Mucosa of descending colon (tissue), 3 donors: ENCODE results near the gene PTGS2. TPM values are rescaled to one million over a fixed set of nuclear protein-coding genes. Genes with fewer than 3 reads are reported as not detected.

ENCODE experiments used
- ATAC-seq: fragments of 200-7000 bp; cut with Tn5 transposase; one replicate; pipeline ENCODE4 v1.9.1; 2020; ENCODE audit warnings: mild to moderate bottlenecking, moderate library complexity
- DNase-seq, 3 donors: peaks; one replicate each; pipeline ENCODE4 v3.0.0-alpha.2; 2020
- H3K36me3 ChIP-seq: fragments of 200-600 bp; one replicate; pipeline ENCODE4 v1.8.0; 2021; ENCODE audit warnings: low read depth, mild to moderate bottlenecking
- H3K4me1 ChIP-seq: fragments of 200-600 bp; one replicate; pipeline ENCODE4 v1.8.0; 2021; ENCODE audit warnings: low read depth, mild to moderate bottlenecking
- H3K4me3 ChIP-seq: fragments of 200-600 bp; one replicate; pipeline ENCODE4 v1.8.0; 2021; ENCODE audit warnings: mild to moderate bottlenecking
- H3K9me3 ChIP-seq: fragments of 200-600 bp; one replicate; pipeline ENCODE4 v1.8.0; 2021; ENCODE audit warnings: mild to moderate bottlenecking
- CTCF ChIP-seq: fragments of 200-600 bp; IDR thresholded peaks from one replicate; pipeline ENCODE4 v1.8.0; 2022; ENCODE audit warnings: antibody characterized with exemption, mild to moderate bottlenecking
- intact Hi-C, 2 donors: fragments of 100-400 bp; cut with DNase I in 1 of 2; cut with micrococcal nuclease in 1 of 2; formaldehyde crosslinking; loops; one replicate each; pipeline versions ENCODE4 v1.11.0 to v1.11.1; 2022; cut with DNase I, micrococcal nuclease
- long read RNA-seq, 2 donors: library from polyadenylated mRNA; unstranded; transcript quantifications; one replicate each; pipeline ENCODE4 v2.0.0, GENCODE V29; 2019 to 2021
- total RNA-seq, 3 donors: library from RNA; stranded (reverse); fragmentation: NEBNext Ultra II Directional in 2 of 3; extraction: Animal tissue kit (Norgen Biotek cat#: 25700) in 2 of 3; gene quantifications; one replicate each; pipeline versions ENCODE4 v1.2.1 to v1.2.4, GENCODE V29; 2021 to 2023
- donor health status: DM: no; HTN: no; CAD: no; lungs with moderate emphysema.
- donor health status: DM: no; HTN: no; CAD: no.
- donor health status: DM: no; HTN: yes; CAD: no.

PTGS2 gene
- 10 to 100 TPM in 1 of 3 donors, 1 to 10 TPM in 1, under 1 TPM in 1; 0.75 to 36.6 (median 8.4) TPM for total RNA-seq
- long read RNA-seq, donor 1, full-length matches to known transcripts, result 20 of 22 reads
- long read RNA-seq, donor 1, partial matches to known transcripts, result 2 of 22 reads
- long read RNA-seq, donor 1, other reads (novel, unspliced or antisense), result 0 of 22 reads
- long read RNA-seq, donor 2, result 0 reads

DNA sequence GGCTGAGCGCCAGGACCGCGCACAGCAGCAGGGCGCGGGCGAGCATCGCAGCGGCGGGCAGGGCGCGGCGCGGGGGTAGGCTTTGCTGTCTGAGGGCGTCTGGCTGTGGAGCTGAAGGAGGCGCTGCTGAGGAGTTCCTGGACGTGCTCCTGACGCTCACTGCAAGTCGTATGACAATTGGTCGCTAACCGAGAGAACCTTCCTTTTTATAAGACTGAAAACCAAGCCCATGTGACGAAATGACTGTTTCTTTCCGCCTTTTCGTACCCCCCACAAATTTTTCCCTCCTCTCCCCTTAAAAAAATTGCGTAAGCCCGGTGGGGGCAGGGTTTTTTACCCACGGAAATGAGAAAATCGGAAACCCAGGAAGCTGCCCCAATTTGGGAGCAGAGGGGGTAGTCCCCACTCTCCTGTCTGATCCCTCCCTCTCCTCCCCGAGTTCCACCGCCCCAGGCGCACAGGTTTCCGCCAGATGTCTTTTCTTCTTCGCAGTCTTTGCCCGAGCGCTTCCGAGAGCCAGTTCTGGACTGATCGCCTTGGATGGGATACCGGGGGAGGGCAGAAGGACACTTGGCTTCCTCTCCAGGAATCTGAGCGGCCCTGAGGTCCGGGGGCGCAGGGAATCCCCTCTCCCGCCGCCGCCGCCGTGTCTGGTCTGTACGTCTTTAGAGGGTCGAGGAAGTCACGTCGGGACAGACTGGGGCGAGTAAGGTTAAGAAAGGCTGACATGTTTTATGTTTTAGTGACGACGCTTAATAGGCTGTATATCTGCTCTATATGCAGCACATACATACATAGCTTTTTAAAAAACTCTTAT lies at the start of gene PTGS2:
TSS of gene PTGS2 (minus strand) at position 179 of the 817 bp plus-strand sequence. CDS start at position 46, 133 bp downstream.
- DNase-seq (peak; percentile 76 to 83 (median 77)), ATAC-seq (peak; percentile 97)
- H3K9me3 ChIP-seq, result no peaks in the 10 kb centered on the region
- intact Hi-C loops, result no loop called here
- no peaks in the 10 kb centered on the region for H3K36me3 ChIP-seq
- peak within 1 kb of the TSS; percentile 4 for H3K4me3 ChIP-seq
- TF ChIP-seq CTCF, result no peak
- H3K4me1 ChIP-seq, result no peaks in the 10 kb centered on the region

DNA sequence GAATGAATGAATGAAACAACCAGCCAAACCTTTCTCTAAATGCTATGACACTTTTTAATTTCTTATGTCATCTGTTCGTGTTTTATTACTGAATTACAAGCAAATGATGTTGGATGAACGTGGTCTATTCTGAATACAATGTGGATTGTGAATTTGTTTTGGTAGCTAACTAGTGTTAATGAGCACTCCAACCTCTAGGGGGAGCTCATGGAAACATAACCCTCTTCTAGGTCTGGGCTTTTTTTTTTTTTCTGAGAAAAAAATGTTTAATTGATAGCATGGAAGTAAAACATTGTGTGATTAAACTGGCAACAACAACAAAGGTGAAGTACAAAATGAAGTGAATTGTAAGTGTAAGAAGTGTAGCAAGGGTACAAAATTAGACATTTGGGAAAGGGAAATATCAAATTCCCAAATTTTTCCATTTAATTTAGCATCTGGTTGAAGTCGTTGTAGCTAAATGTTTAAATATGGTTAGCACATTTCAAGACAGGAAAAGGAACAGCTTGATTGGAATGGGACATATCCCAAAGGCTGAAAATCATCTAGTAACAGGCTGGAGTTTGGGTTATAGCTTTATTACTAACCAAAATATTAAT lies 42.6 kb upstream of the PTGS2 start:
- no peaks in the 10 kb centered on the region for H3K9me3 ChIP-seq
- no peaks in the 10 kb centered on the region for H3K36me3 ChIP-seq
- H3K4me3 ChIP-seq, result no peak overlapping the region
- intact Hi-C loops, result loop anchor here in 1 of 2 donors (10.0 kb wide), 1 partner anchor 262 kb away; no protein-coding TSS in a partner anchor
- ATAC-seq (no peak), DNase-seq (peak in 1 of 3 donors; percentile 77)
- no peaks in the 10 kb centered on the region for H3K4me1 ChIP-seq
- TF ChIP-seq CTCF, result peak; percentile 24

DNA sequence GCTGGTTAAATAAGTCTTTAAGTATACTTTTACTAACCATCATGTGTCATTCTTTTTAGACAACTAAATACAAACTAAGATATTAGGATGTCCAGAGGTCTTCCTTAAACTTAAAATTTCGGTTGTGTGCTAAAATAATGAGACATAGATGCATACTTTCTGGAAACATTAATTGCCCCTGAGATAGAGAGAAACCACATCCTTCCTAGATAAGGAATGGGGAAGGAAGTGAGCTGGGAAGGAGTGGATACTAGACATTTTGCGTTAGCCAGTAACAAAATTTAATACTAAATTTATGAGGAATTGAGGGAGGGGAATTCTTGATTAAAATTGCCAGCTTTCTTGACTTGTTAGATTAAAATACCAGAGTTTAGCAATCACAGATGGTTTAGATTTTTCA lies 37.1 kb upstream of the PTGS2 start:
- DNase-seq (no peak), ATAC-seq (no peak)
- no peaks in the 10 kb centered on the region for H3K4me1 ChIP-seq
- no peak for TF ChIP-seq CTCF
- intact Hi-C loops, result no loop called here
- no peaks in the 10 kb centered on the region for H3K9me3 ChIP-seq
- H3K36me3 ChIP-seq, result no peaks in the 10 kb centered on the region
- no peak overlapping the region for H3K4me3 ChIP-seq

- DNase-seq (no peak), ATAC-seq (no peak)
- no peak for TF ChIP-seq CTCF
- intact Hi-C loops, result no loop called here
- Histone ChIP-seq H3K4me3 (no peak overlapping the region), H3K4me1 (no peaks in the 10 kb centered on the region), H3K9me3 (no peaks in the 10 kb centered on the region), H3K36me3 (no peaks in the 10 kb centered on the region)
These were observed 35.9 kb upstream of the PTGS2 start for GRCh38 chr1:186715887-186716809.

DNA sequence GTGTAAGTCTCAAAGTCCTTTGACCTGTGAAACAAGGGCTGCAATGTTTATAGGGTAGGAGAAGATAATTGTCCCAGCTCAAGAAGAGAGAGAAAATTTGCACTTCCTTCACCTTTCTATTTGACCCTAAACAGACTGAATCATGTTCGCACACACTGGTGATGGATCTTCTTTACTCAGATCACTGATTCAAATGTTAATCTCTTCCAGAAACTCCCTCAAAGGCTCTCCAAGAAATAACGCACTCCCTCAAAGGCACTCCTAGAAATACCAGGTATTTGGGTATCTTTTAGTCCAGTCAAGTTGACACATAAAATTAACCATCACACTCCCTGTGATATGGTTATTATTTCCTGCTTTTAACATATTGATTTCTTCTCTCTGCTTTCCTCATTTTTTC lies 30.5 kb upstream of the PTGS2 start:
- Histone ChIP-seq H3K4me3 (no peak overlapping the region), H3K9me3 (no peaks in the 10 kb centered on the region), H3K36me3 (no peaks in the 10 kb centered on the region), H3K4me1 (no peaks in the 10 kb centered on the region)
- ATAC-seq (no peak), DNase-seq (no peak)
- TF ChIP-seq CTCF, result no peak
- intact Hi-C loops, result no loop called here
